Keratinocyte (primary cell): Measurements from ENCODE around the gene NVL. TPM values are rescaled to one million over a fixed set of nuclear protein-coding genes. Genes with fewer than 3 reads are reported as not detected.

ENCODE experiments used
- DNase-seq: peaks from one replicate; pipeline ENCODE4 v3.0.0-alpha.2; 2011; ENCODE audit warnings: low read depth, missing footprints, low spot score
- FAIRE-seq: peaks from 2 replicates; lab custom pipeline; 2011; peaks lifted over from hg19 to GRCh38; lab: Jason Lieb, UNC
- H2AFZ ChIP-seq: 2 replicates; pipeline ENCODE4 v1.6.0; 2012; ENCODE audit warnings: low read length, control low read depth, inconsistent platforms; ENCODE audit not compliant: control insufficient read depth
- H3K27ac ChIP-seq: 2 replicates; pipeline ENCODE4 v1.5.1; 2011; ENCODE audit warnings: low read length; ENCODE audit not compliant: control insufficient read depth, insufficient read depth
- H3K27me3 ChIP-seq: 3 replicates; pipeline ENCODE4 v1.6.0; 2011; ENCODE audit warnings: low read length; ENCODE audit not compliant: control insufficient read depth, insufficient read depth; ENCODE audit errors: extremely low read depth
- H3K36me3 ChIP-seq, 2 experiments: 2 replicates in 1 of 2; 3 replicates in 1 of 2; pipeline ENCODE4 v1.5.1; 2011; ENCODE audit warnings: low read length in 2 of 2, mild to moderate bottlenecking in 1 of 2; ENCODE audit not compliant: control insufficient read depth in 2 of 2, insufficient read depth in 2 of 2; ENCODE audit errors: extremely low read depth in 1 of 2
- H3K4me1 ChIP-seq: 3 replicates; pipeline ENCODE4 v1.5.1; 2011; ENCODE audit warnings: low read length; ENCODE audit not compliant: control insufficient read depth, insufficient read depth; ENCODE audit errors: extremely low read depth
- H3K4me2 ChIP-seq: 3 replicates; pipeline ENCODE4 v1.6.0; 2011; ENCODE audit warnings: low read depth, low read length; ENCODE audit not compliant: control insufficient read depth, insufficient read depth; ENCODE audit errors: extremely low read depth
- H3K4me3 ChIP-seq, 3 experiments: fragments of 200-600 bp in 1 of 3; sonication (generic) in 1 of 3; 2 replicates in 2 of 3; 3 replicates in 1 of 3; pipeline ENCODE4 v1.5.1; 2011 to 2016; ENCODE audit warnings: low read length in 3 of 3, mild to moderate bottlenecking in 3 of 3, control low read depth in 2 of 3, inconsistent platforms in 1 of 3, low read depth in 1 of 3, mixed read lengths in 1 of 3, mixed run types in 1 of 3, moderate library complexity in 1 of 3; ENCODE audit not compliant: control insufficient read depth in 2 of 3, insufficient read depth in 2 of 3; ENCODE audit errors: extremely low read depth in 1 of 3
- H3K79me2 ChIP-seq: 2 replicates; pipeline ENCODE4 v1.6.0; 2012; ENCODE audit warnings: low read length; ENCODE audit not compliant: control insufficient read depth, insufficient read depth
- H3K9ac ChIP-seq: 3 replicates; pipeline ENCODE4 v1.6.0; 2011; ENCODE audit warnings: low read length; ENCODE audit not compliant: control insufficient read depth, insufficient read depth; ENCODE audit errors: extremely low read depth
- H3K9me1 ChIP-seq: 3 replicates; pipeline ENCODE4 v1.6.0; 2011; ENCODE audit warnings: low read length; ENCODE audit not compliant: control insufficient read depth, insufficient read depth; ENCODE audit errors: extremely low read depth
- H3K9me3 ChIP-seq: 2 replicates; pipeline ENCODE4 v1.5.1; 2012; ENCODE audit warnings: low read depth, low read length; ENCODE audit not compliant: control insufficient read depth
- H4K20me1 ChIP-seq: 3 replicates; pipeline ENCODE4 v1.6.0; 2011; ENCODE audit warnings: low read length; ENCODE audit not compliant: control insufficient read depth, insufficient read depth; ENCODE audit errors: extremely low read depth
- CTCF ChIP-seq, 3 experiments: IDR thresholded peaks in 1 of 3; conservative IDR thresholded peaks in 1 of 3; optimal IDR thresholded peaks in 1 of 3; 2 replicates in 2 of 3; 3 replicates in 1 of 3; pipeline versions ENCODE3 to v1.5.1; 2011; ENCODE audit warnings: low read length in 3 of 3, mild to moderate bottlenecking in 3 of 3, moderate library complexity in 2 of 3, control low read depth in 1 of 3, inconsistent platforms in 1 of 3; ENCODE audit not compliant: insufficient read depth in 2 of 3; ENCODE audit errors: extremely low read depth in 1 of 3
- EZH2 ChIP-seq: IDR thresholded peaks from one replicate; pipeline ENCODE4 v1.6.1; 2012; ENCODE audit warnings: inconsistent platforms, mild to moderate bottlenecking, low read length, moderate library complexity
- dilution Hi-C: fragments of 300-500 bp; cut with MboI; formaldehyde crosslinking; loops from one replicate; pipeline ENCODE4 v1.7.0; 2020; ENCODE audit warnings: low sequenced_read_pairs; ENCODE audit not compliant: extremely low pct_ligation_motif_present
- polyA plus RNA-seq, 5 experiments: library from polyadenylated mRNA; depleted of rRNA in 3 of 5; stranded (reverse) in 3 of 5; stranded (forward) in 1 of 5; unstranded in 1 of 5; fragments of >200 nt; gene quantifications; 1 replicate in 1 of 5; 2 replicates in 3 of 5; 3 replicates in 1 of 5; pipeline versions ENCODE4 v1.2.1 to v1.2.3, GENCODE V29; 2011 to 2012; ENCODE audit warnings: missing spikeins in 2 of 5, low read depth in 1 of 5, low replicate concordance in 1 of 5

NVL gene
- polyA plus RNA-seq, 1 donor (not counting 4 experiments of a cell fraction or from before 2014, with no cell fraction given) = 24.9 TPM

GRCh38 chr1:224274970-224275626, 54.9 kb downstream of the NVL start:
- Histone ChIP-seq H2AFZ (no peak overlapping the region), H3K36me3 (peaks cover 4 to 5% of the 10 kb centered on the region in 2 experiments), H3K27ac (no peak overlapping the region), H3K4me1 (no peaks in the 10 kb centered on the region), H3K9me3 (no peaks in the 10 kb centered on the region), H3K9ac (no peak overlapping the region), H3K27me3 (no peaks in the 10 kb centered on the region), H4K20me1 (no peaks in the 10 kb centered on the region), H3K9me1 (no peaks in the 10 kb centered on the region), H3K79me2 (no peaks in the 10 kb centered on the region), H3K4me2 (no peak overlapping the region), H3K4me3 (no peak overlapping the region)
- FAIRE-seq = no peak
- dilution Hi-C loops = no loop called here
- no peak for TF ChIP-seq EZH2
- no peak for TF ChIP-seq CTCF (optimal IDR thresholded peaks at IDR 0.05 in 1 of 3, IDR thresholded peaks at IDR 0.05 in 1 of 3, conservative IDR thresholded peaks at IDR 0.05 in 1 of 3; ENCODE audit: extremely low read depth in 1 of 3, insufficient read depth in 2 of 3, low read length in 3 of 3)
- DNase-seq = no peak

GRCh38 chr1:224273641-224274040, 56.3 kb downstream of the NVL start:
- no peak for FAIRE-seq
- H3K9ac ChIP-seq = no peak overlapping the region

More at GRCh38 chr1:224273641-224274040, 56.3 kb downstream of the NVL start:
- Histone ChIP-seq H3K9me3 (no peaks in the 10 kb centered on the region), H3K4me1 (no peaks in the 10 kb centered on the region), H4K20me1 (no peaks in the 10 kb centered on the region), H3K36me3 (peaks cover 0 to 4% of the 10 kb centered on the region in 2 experiments), H2AFZ (no peak overlapping the region), H3K27me3 (no peaks in the 10 kb centered on the region), H3K4me3 (no peak overlapping the region), H3K79me2 (no peaks in the 10 kb centered on the region), H3K27ac (no peak overlapping the region), H3K4me2 (no peak overlapping the region), H3K9me1 (no peaks in the 10 kb centered on the region)
- dilution Hi-C loops = no loop called here
- TF ChIP-seq CTCF (optimal IDR thresholded peaks at IDR 0.05 in 1 of 3, IDR thresholded peaks at IDR 0.05 in 1 of 3, conservative IDR thresholded peaks at IDR 0.05 in 1 of 3; ENCODE audit: extremely low read depth in 1 of 3, insufficient read depth in 2 of 3, low read length in 3 of 3) = no peak
- no peak for TF ChIP-seq EZH2
- DNase-seq = no peak
